Measurements from ENCODE around the gene SH3PXD2B.
"Not testable (repeated sequence)": the region's sequence is repeated elsewhere in the genome, so short reads cannot be mapped to it uniquely, and the experiment has no call there.

SH3PXD2B gene

DNA sequence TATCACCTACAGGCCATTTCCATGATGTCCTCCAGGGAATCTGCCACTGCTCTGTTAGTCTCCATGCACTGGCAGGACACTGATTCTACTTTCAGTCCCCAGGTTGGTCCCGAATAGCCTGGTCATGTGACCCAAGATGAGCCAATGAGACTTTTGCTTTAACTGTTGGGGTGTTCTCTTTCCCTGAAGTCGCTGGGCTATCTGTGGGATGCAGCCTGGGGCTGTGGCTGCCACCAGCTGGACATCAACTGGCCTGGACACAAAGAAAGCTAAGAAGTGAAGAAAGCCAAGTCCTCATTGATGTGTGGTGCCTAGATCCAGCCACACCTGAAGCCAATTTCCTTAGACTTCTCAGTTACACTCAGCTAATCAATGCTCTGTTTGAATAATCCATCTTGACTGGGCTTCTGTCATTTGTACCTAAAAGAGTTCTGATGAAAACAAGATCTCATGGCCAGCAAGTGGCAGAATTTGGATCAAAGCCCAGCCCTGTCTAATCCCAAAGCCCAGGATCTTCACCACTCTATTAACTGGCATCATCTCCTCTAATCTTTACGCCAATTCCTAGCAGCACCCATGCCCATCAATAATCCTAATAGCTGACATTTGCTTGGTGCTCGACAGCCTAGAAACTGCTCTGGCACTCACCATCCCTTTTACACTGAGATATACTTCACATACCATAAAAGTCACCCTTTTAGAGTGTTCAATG, 37.0 kb downstream of the SH3PXD2B start:
- FAIRE-seq, result no peak

DNA sequence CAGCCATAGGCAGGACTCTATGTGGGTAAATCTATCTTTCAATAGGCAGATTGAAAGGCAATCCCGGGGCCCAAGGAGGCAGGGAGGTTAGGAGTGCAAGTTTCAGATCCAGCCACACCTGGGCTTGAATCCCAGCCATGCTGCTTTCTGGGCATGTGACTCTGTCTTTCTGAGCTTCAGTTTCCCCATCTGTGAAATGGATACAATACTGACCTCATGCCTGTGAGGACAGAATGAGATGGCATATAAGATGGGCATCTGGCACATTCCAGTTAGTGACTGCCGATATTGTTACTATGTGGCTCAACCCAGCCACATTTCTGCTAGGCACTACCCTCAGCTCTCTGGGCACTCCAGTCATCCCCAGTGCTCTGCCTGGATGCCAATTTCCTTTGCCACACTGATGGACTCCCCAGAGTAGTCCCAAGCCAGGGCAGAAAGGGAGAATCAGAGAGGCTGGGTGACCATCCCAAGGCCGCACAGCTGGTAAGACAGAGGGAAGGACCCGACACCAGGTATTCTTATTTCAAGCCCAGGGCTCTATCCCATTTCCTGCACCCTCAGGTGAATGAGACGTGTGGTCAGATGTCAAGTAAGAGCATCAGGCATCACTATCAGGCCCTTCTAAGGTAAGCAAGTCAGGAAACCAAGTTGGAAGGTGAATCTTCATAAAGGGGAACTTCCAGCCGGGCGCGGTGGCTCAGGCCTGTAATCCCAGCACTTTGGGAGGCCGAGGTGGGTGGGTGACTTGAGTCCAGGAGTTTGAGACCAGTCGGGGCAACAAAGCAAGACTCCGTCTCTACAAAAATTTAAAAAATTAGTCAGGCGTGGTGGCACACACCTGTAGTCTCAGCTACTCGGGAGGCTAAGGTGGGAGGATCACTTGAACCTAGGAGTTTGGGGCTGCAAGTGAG, 38.7 kb downstream of the SH3PXD2B start:
- FAIRE-seq, result no peak

- no peak for FAIRE-seq
These were observed 39.6 kb downstream of the SH3PXD2B start for GRCh38 chr5:172414531-172415361.

- FAIRE-seq, result no peak
These were observed 40.6 kb downstream of the SH3PXD2B start for GRCh38 chr5:172413601-172414171.

DNA sequence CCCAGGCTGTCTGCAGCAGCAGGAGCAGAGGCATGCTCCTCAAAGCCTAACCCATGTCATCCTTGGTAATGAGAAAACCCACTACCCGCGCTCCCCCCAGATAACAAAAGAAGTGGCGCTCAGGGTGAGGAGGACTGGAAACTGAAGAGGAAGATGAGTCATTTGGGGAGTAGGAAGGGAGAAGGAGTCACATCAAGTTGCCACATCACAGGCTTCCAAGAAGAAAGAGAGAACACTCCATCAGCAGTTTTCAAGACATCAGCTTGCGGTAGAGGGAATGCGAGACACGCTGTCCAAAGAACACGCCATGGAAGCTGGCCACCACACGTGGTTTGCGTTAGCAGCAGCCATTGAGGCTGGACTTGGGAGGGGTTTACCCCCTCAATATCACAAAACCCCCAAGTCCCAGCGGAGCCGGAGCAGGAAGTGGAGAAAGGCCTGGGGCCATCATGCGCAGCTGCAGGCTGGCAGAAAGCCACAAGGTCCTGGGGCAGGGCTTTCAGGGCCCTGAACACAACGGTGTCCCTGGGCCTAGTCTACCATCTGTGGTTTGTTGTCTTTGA, 41.5 kb downstream of the SH3PXD2B start:
- no peak for FAIRE-seq

GRCh38 chr5:172411484-172412072, 42.7 kb downstream of the SH3PXD2B start:
- FAIRE-seq, result no peak

DNA sequence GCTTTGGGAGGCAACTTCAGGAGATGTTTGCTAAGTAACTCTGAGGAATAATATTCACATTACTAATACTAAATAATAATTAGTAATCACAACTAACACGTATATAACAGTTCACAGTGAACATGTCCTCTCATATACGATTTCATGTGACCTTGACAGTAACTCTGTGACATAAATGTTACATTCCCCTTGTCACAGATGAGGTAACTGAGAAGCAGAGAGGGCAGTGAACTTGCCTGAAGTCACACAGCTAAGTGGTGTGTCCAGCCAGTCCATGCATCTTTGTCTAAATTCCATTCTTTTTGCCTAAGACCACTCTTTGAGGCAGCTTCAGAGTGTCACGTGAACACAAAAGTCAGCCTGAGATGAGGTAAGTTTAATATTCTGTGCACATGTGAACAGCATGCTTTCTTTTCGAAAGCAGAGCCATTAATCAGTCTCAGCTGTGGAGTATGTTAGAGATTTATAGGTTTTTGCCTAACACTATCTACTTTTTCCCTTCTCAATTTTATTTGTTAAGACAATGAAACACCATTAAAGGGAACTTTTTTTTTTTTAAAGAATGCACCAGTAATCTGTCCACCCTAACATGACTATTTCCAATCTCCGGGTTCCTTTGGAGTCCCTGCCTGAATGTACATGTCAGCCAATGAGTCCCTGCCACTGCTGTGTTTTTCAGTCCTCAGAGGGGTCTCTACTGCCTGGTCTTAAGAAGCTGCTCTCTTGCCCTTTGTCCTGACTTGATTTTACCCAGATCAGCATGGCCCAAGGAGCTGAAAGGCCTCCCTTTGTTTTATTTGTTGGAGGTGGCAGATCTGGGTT, 43.5 kb downstream of the SH3PXD2B start:
- no peak for FAIRE-seq

GRCh38 chr5:172410160-172410559, 44.2 kb downstream of the SH3PXD2B start:
- FAIRE-seq, result no peak

- not testable (repeated sequence) for FAIRE-seq
These were observed 44.8 kb downstream of the SH3PXD2B start for GRCh38 chr5:172409477-172409876.

- no peak for FAIRE-seq
These were observed 46.5 kb downstream of the SH3PXD2B start for GRCh38 chr5:172407822-172408221.

- no peak for FAIRE-seq
These were observed 47.1 kb downstream of the SH3PXD2B start for GRCh38 chr5:172407241-172407691.

DNA sequence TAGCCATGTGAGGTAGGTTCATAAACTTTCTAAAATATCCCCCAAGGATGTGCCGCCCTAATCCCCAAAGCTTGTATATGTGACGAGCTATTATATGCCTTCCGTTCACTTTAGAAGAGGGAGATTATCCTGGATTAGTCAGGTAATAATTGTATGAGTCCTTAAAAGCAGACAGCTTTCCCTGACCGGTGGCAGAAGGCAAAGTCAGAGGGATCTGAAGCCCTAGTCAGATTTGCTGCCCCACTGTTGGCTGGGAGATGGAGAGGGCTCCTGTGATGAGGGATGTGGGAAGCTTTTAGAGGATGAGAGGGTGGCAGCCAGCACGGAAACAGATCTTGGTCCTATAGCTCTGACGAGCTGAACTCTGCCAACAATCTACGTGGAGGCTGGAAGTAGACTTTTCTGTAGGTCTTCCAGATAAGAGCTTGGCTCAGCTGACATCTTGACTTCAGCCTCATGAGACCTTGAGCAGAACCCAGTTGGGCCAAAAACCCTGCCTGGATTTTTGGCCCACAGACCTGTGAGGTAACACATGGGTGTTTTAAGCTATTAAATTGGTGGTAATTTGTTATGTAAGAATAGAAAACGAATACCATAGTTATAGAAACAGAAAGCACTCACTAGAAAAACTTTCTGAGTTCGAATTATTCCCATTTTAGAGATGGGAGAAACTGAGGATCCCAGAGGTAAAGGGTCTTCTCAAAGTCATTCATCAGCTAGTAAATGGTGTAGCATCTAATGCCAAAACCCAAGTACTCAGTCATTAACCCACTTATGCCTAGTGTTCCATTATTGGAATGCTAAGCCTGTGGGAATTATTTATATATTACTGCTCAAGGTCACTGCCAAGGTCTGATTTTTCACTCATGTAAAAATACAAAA, 48.9 kb downstream of the SH3PXD2B start:
- no peak for FAIRE-seq

- no peak for FAIRE-seq
These were observed 49.6 kb downstream of the SH3PXD2B start for GRCh38 chr5:172404746-172405145.

DNA sequence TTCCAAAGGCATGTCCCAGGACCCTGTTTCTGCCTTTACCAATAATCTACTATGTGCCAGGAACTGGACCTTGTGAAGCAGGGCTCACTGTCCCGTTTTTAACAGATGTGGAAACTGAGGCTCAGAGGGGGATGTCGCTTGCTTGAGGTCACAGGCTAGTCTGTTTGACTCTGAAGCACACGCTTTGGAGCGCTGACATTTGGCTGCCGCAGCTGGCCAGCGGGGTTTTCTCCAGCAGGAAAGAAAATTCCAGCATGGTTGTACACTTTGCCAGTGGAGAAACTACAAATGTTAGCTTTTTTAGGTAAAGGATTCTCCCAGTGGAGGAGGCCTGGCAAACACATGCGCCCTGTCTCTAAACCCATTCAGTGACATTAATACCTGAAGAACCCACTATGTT, 50.5 kb downstream of the SH3PXD2B start:
- FAIRE-seq, result no peak

GRCh38 chr5:172403189-172403796, 51.0 kb downstream of the SH3PXD2B start:
- FAIRE-seq, result no peak

- no peak for FAIRE-seq
These were observed 51.7 kb downstream of the SH3PXD2B start for GRCh38 chr5:172402531-172403188.

- not testable (repeated sequence) for FAIRE-seq
These were observed 52.3 kb downstream of the SH3PXD2B start for GRCh38 chr5:172402031-172402430.

DNA sequence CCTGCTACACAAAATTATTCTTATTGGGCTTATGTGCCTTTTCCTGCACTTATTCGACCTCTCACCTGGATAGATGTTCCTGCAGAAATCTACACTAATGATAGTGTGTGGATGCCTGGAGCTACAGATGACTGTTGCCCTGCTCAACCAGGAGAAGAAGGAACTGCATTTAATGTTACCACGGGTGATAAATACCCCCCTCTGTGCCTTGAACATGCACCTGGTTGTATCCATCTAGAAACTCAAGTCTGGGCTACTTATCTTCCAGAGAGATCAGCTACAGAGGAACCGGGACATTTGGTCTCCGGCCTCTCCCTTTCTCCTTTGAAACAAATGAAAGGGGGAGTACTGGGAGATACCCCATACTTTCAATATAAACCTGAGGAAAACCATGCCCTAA, 54.5 kb downstream of the SH3PXD2B start:
- FAIRE-seq, result no peak

DNA sequence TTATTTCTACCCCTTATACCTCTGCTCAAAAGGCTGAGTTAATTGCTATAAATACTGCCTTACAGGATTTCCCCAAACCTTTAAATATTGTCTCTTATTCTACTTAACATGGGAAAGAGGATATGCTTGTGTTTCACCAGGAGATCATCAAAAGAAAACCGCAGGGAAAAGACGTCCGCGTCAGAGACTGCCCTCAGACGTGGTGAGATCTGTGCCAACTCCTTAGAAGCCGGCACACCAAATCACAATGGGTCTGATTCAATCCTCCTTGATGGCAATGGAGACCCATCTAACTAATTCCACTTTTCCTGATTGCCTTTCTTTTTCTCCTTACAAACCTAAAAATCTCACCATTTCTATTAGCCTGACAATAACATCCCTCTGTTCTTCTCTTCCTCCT, 55.0 kb downstream of the SH3PXD2B start:
- no peak for FAIRE-seq

Measured in endometrium (tissue), 2 donors.